H1 (cell line): ENCODE measurements around the gene SLC43A3. TPM values are rescaled to one million over a fixed set of nuclear protein-coding genes. Genes with fewer than 3 reads are reported as not detected.

Experiments
- CTCF ChIA-PET: fragments of 300-600 bp; sonication (Branson Sonifier 250); formaldehyde crosslinking; loops from one replicate; lab custom pipeline; 2021; ENCODE audit not compliant: partially characterized antibody; lab: Charles Lee
- POLR2A ChIA-PET: fragments of 300-600 bp; sonication (Branson Sonifier 250); formaldehyde crosslinking; loops from one replicate; lab custom pipeline; 2021; ENCODE audit warnings: inconsistent platforms; ENCODE audit not compliant: partially characterized antibody; lab: Charles Lee
- DNase-seq, 2 experiments: peaks; one replicate each; pipeline versions ENCODE4 v3.0.0 to v3.0.0-alpha.2; 2010 to 2022; ENCODE audit warnings: low spot score in 2 of 2, low read depth in 1 of 2, mixed read lengths in 1 of 2
- FAIRE-seq: peaks from 2 replicates; lab custom pipeline; 2011; peaks lifted over from hg19 to GRCh38; lab: Jason Lieb, UNC
- H2AFZ ChIP-seq: 2 replicates; pipeline ENCODE4 v1.8.1; 2012; ENCODE audit warnings: low read length, inconsistent platforms
- H2AK5ac ChIP-seq: 2 replicates; pipeline ENCODE4 v1.6.1; 2013; ENCODE audit warnings: low read depth, low read length
- H2BK120ac ChIP-seq: replicated peaks from 2 replicates; pipeline ENCODE3; 2013; ENCODE audit warnings: low read depth, low read length, inconsistent platforms
- H2BK12ac ChIP-seq: 2 replicates; pipeline ENCODE4 v1.6.1; 2013; ENCODE audit warnings: low read depth, low read length
- H2BK15ac ChIP-seq: 2 replicates; pipeline ENCODE4 v1.6.1; 2013; ENCODE audit warnings: low read length
- H2BK20ac ChIP-seq: 2 replicates; pipeline ENCODE4 v1.6.1; 2013; ENCODE audit warnings: low read length
- H2BK5ac ChIP-seq: 2 replicates; pipeline ENCODE4 v1.6.1; 2013; ENCODE audit warnings: low read depth, low read length
- H3K14ac ChIP-seq: 2 replicates; pipeline ENCODE4 v1.6.1; 2013; ENCODE audit warnings: inconsistent platforms; ENCODE audit not compliant: insufficient read length
- H3K18ac ChIP-seq: 2 replicates; pipeline ENCODE4 v1.6.1; 2013; ENCODE audit warnings: low read length; ENCODE audit errors: extremely low read depth
- H3K23ac ChIP-seq: 2 replicates; pipeline ENCODE4 v1.6.1; 2013; ENCODE audit warnings: inconsistent platforms; ENCODE audit not compliant: insufficient read length
- H3K23me2 ChIP-seq: 2 replicates; pipeline ENCODE4 v1.6.1; 2013; ENCODE audit warnings: low read depth, low read length
- H3K27ac ChIP-seq: 2 replicates; pipeline ENCODE4 v1.6.1; 2011; ENCODE audit warnings: low read depth, low read length, inconsistent platforms
- H3K27me3 ChIP-seq, 4 experiments: replicated peaks in 1 of 4; 1 replicate in 1 of 4; 2 replicates in 3 of 4; pipeline versions ENCODE4 v1.6.1 to v1.8.1; 2011 to 2013; ENCODE audit warnings: low read length in 3 of 4, mild to moderate bottlenecking in 3 of 4, inconsistent platforms in 2 of 4, mixed read lengths in 2 of 4, moderate library complexity in 1 of 4; ENCODE audit not compliant: control insufficient read depth in 3 of 4, insufficient read depth in 3 of 4; ENCODE audit errors: extremely low read depth in 1 of 4
- H3K36me3 ChIP-seq, 4 experiments: 2 replicates each; pipeline versions ENCODE4 v1.6.1 to v1.8.1; 2011 to 2013; ENCODE audit warnings: mild to moderate bottlenecking in 4 of 4, low read length in 3 of 4, moderate library complexity in 2 of 4, control low read depth in 1 of 4, inconsistent platforms in 1 of 4; ENCODE audit not compliant: insufficient read depth in 4 of 4, control insufficient read depth in 2 of 4
- H3K4ac ChIP-seq: replicated peaks from 2 replicates; pipeline ENCODE3; 2013; ENCODE audit warnings: low read length, low read depth, mixed read lengths, inconsistent platforms; ENCODE audit not compliant: insufficient read length
- H3K4me1 ChIP-seq, 4 experiments: replicated peaks in 1 of 4; 1 replicate in 1 of 4; 2 replicates in 3 of 4; pipeline versions ENCODE4 v1.6.1 to v1.8.1; 2011 to 2013; ENCODE audit warnings: low read length in 3 of 4, inconsistent platforms in 2 of 4, mixed read lengths in 1 of 4; ENCODE audit not compliant: insufficient read depth in 4 of 4, control insufficient read depth in 3 of 4
- H3K4me2 ChIP-seq, 2 experiments: 2 replicates each; pipeline versions ENCODE4 v1.6.1 to v1.8.1; 2011 to 2013; ENCODE audit warnings: low read depth in 2 of 2, low read length in 2 of 2, control low read depth in 1 of 2, inconsistent platforms in 1 of 2, mild to moderate bottlenecking in 1 of 2; ENCODE audit not compliant: insufficient read depth in 1 of 2
- H3K4me3 ChIP-seq, 4 experiments: fragments of 200-600, 300-600 bp in 1 of 4; sonication (generic), shearing (Covaris generic), sonication (Bioruptor Twin) in 1 of 4; 2 replicates each; pipeline versions ENCODE4 v1.5.1 to v1.8.1; 2011 to 2016; ENCODE audit warnings: low read length in 4 of 4, low read depth in 3 of 4, control low read depth in 2 of 4, inconsistent platforms in 2 of 4, mild to moderate bottlenecking in 2 of 4, mixed read lengths in 1 of 4, moderate library complexity in 1 of 4; ENCODE audit not compliant: insufficient read depth in 2 of 4; ENCODE audit errors: extremely low read depth in 1 of 4
- H3K56ac ChIP-seq: replicated peaks from 2 replicates; pipeline ENCODE3; 2013; ENCODE audit warnings: low read depth, mild to moderate bottlenecking, mixed read lengths, low read length, inconsistent platforms; ENCODE audit not compliant: insufficient read length
- H3K79me1 ChIP-seq: 2 replicates; pipeline ENCODE4 v1.6.1; 2013; ENCODE audit warnings: low read depth, low read length, control low read depth
- H3K79me2 ChIP-seq, 2 experiments: 2 replicates each; pipeline versions ENCODE4 v1.6.1 to v1.8.1; 2012 to 2013; ENCODE audit warnings: low read length in 2 of 2, mild to moderate bottlenecking in 2 of 2, inconsistent platforms in 1 of 2; ENCODE audit not compliant: insufficient read depth in 2 of 2, control insufficient read depth in 1 of 2
- H3K9ac ChIP-seq, 4 experiments: replicated peaks in 1 of 4; 1 replicate in 1 of 4; 2 replicates in 3 of 4; pipeline versions ENCODE4 v1.6.1 to v1.8.1; 2011 to 2013; ENCODE audit warnings: low read depth in 3 of 4, low read length in 3 of 4, control low read depth in 2 of 4, mild to moderate bottlenecking in 2 of 4, moderate library complexity in 2 of 4, inconsistent platforms in 1 of 4; ENCODE audit errors: extremely low read depth in 1 of 4
- H3K9me3 ChIP-seq, 2 experiments: 2 replicates each; pipeline versions ENCODE4 v1.6.1 to v1.8.1; 2012 to 2013; ENCODE audit warnings: mild to moderate bottlenecking in 2 of 2, moderate library complexity in 2 of 2, control low read depth in 1 of 2, inconsistent platforms in 1 of 2, low read depth in 1 of 2, low read length in 1 of 2, mixed read lengths in 1 of 2; ENCODE audit not compliant: insufficient read depth in 2 of 2
- H4K20me1 ChIP-seq, 2 experiments: replicated peaks in 1 of 2; 2 replicates each; pipeline versions ENCODE3 to v1.8.1; 2011 to 2013; ENCODE audit warnings: inconsistent platforms in 2 of 2, low read length in 2 of 2, mild to moderate bottlenecking in 1 of 2; ENCODE audit not compliant: insufficient read depth in 2 of 2, control insufficient read depth in 1 of 2
- H4K5ac ChIP-seq: 2 replicates; pipeline ENCODE4 v1.6.1; 2013; ENCODE audit warnings: low read length, low read depth, mixed read lengths, inconsistent platforms; ENCODE audit not compliant: insufficient read length
- H4K8ac ChIP-seq: 2 replicates; pipeline ENCODE4 v1.8.0; 2013; ENCODE audit warnings: mild to moderate bottlenecking, moderate library complexity, low read length, inconsistent platforms; ENCODE audit not compliant: insufficient read depth; ENCODE audit errors: extremely low read depth
- H4K91ac ChIP-seq: replicated peaks from 2 replicates; pipeline ENCODE3; 2013; ENCODE audit warnings: low read length, mixed read lengths, inconsistent platforms; ENCODE audit not compliant: insufficient read length
- CBX5 ChIP-seq: fragments of 300-800, 300-1000 bp; sonication (generic); IDR thresholded peaks from 2 replicates; pipeline ENCODE4 v1.7.1; 2016; ENCODE audit warnings: antibody characterized with exemption, low read length, low read depth
- CHD1 ChIP-seq: IDR thresholded peaks from 2 replicates; pipeline ENCODE4 v1.6.1; 2012; ENCODE audit warnings: low read depth, low read length, improper control_type of control experiment
- CREB1 ChIP-seq: IDR thresholded peaks from 2 replicates; pipeline ENCODE4 v1.6.1; 2012; ENCODE audit warnings: inconsistent platforms
- CTBP2 ChIP-seq: IDR thresholded peaks from 2 replicates; pipeline ENCODE4 v1.7.0; 2011; ENCODE audit warnings: borderline replicate concordance, mild to moderate bottlenecking, moderate library complexity, mixed read lengths, low read length; ENCODE audit not compliant: insufficient read depth, insufficient read length
- EGR1 ChIP-seq: IDR thresholded peaks from 2 replicates; pipeline ENCODE4 v1.6.1; 2011; ENCODE audit warnings: low read depth, low read length, borderline replicate concordance
- POLR2A ChIP-seq, 2 experiments: IDR thresholded peaks; 1 replicate in 1 of 2; 2 replicates in 1 of 2; pipeline ENCODE4 v1.6.1; 2011; ENCODE audit warnings: low read depth in 2 of 2, low read length in 2 of 2, mild to moderate bottlenecking in 2 of 2; ENCODE audit errors: control extremely low read depth in 1 of 2
- SIX5 ChIP-seq: IDR thresholded peaks from 2 replicates; pipeline ENCODE4 v1.6.1; 2011; ENCODE audit warnings: mild to moderate bottlenecking, low read depth, low read length
- SP4 ChIP-seq: IDR thresholded peaks from 2 replicates; pipeline ENCODE4 v1.6.1; 2012; ENCODE audit warnings: low read length, inconsistent platforms
- SRF ChIP-seq: IDR thresholded peaks from 2 replicates; pipeline ENCODE4 v1.6.1; 2011; ENCODE audit warnings: mild to moderate bottlenecking, low read depth, low read length, moderate library complexity
- TAF1 ChIP-seq: IDR thresholded peaks from 2 replicates; pipeline ENCODE4 v1.6.1; 2011; ENCODE audit warnings: mild to moderate bottlenecking, low read depth, low read length
- TBP ChIP-seq: IDR thresholded peaks from 2 replicates; pipeline ENCODE4 v1.6.1; 2011; ENCODE audit warnings: low read depth, low read length, improper control_type of control experiment
- YY1 ChIP-seq: IDR thresholded peaks from 2 replicates; pipeline ENCODE4 v1.6.1; 2011; ENCODE audit warnings: low read depth, mild to moderate bottlenecking, low read length
- WGBS, 2 experiments: shearing (Covaris generic) in 1 of 2; methylation state at CpG; one replicate each; pipeline versions ENCODE4 v1.1.6 to v1.1.7; 2013 to 2015; ENCODE audit warnings: low lambda C conversion rate in 2 of 2, mixed read lengths in 2 of 2, inconsistent platforms in 1 of 2, low coverage in 1 of 2, missing lambda C conversion rate in 1 of 2; ENCODE audit not compliant: insufficient replicate concordance in 2 of 2, insufficient coverage in 1 of 2, insufficient read length in 1 of 2; ENCODE audit errors: extremely low coverage in 1 of 2, missing lambda C conversion rate in 1 of 2; 5-methylcytosine and 5-hydroxymethylcytosine counted together
- polyA plus RNA-seq, 7 experiments: library from polyadenylated mRNA; depleted of rRNA in 3 of 7; stranded (reverse) in 5 of 7; unstranded in 2 of 7; fragments of >200 nt in 5 of 7; fragments of 200-250 nt in 2 of 7; gene quantifications; 1 replicate in 5 of 7; 2 replicates in 1 of 7; 4 replicates in 1 of 7; pipeline versions ENCODE4 v1.2.1 to v1.2.3, GENCODE V29; 2011 to 2013; ENCODE audit warnings: missing spikeins in 2 of 7, mixed read lengths in 2 of 7
- total RNA-seq: library from RNA; stranded (reverse); fragmentation: NEBNext Ultra II Directional; extraction: Animal tissue kit (Norgen Biotek cat#: 25700); gene quantifications from 2 replicates; pipeline ENCODE4 v1.2.1, GENCODE V29; 2021
- TF ChIP-seq, protein P1 (sequence below): IDR thresholded peaks from 2 replicates; pipeline ENCODE4 v1.6.1; 2012; ENCODE audit warnings: inconsistent platforms

Gene SLC43A3
- total and polyA plus RNA-seq, 2 of the 8 experiments (the other 6 are each of a cell fraction or from before 2014, with no cell fraction given) = 31.8 to 67.8 TPM

- 63% methylated on average over 6 of the region's 6 CpGs; no CpG with 5 or more reads in 1 of the 2 experiments for WGBS, 2 experiments
- Histone ChIP-seq H3K56ac (no peak overlapping the region), H2BK15ac (no peak overlapping the region), H3K9me3 (no peaks in the 10 kb centered on the region), H4K20me1 (no peaks in the 10 kb centered on the region), H3K23me2 (no peaks in the 10 kb centered on the region), H3K79me1 (no peaks in the 10 kb centered on the region; the same call in 1 of the 2 replicates), H2BK5ac (no peak overlapping the region), H2BK20ac (no peak overlapping the region), H3K4ac (no peak overlapping the region), H2AFZ (no peak overlapping the region), H3K4me2 (no peak overlapping the region), H3K27ac (no peak overlapping the region), H3K27me3 (no peaks in the 10 kb centered on the region; a peak in 1 of 7 replicates), H4K5ac (no peak overlapping the region), H3K18ac (no peak overlapping the region), H3K4me1 (no peaks in the 10 kb centered on the region), H3K9ac (no peak overlapping the region), H2BK120ac (no peak overlapping the region), H3K23ac (no peak overlapping the region), H3K4me3 (no peak overlapping the region), H2AK5ac (no peak overlapping the region), H4K91ac (no peak overlapping the region), H2BK12ac (no peak overlapping the region), H3K36me3 (peaks cover 0 to 4% (median 2%) of the 10 kb centered on the region in 4 experiments; a peak in 4 of 8 replicates), H4K8ac (no peak overlapping the region), H3K14ac (no peak overlapping the region), H3K79me2 (no peaks in the 10 kb centered on the region)
- FAIRE-seq (no peak), DNase-seq (no peak)
- ChIA-PET POLR2A (interaction anchor here (1.0 to 1.2 kb wide), 3 partner anchors 9 to 235 kb away, joined by 3 to 4 read pairs (median 4); no protein-coding TSS in a partner anchor), CTCF (interaction anchor here (0.6 to 1.2 kb wide), 5 partner anchors 23 to 1031 kb away, joined by 3 read pairs; no protein-coding TSS in a partner anchor)
- TF ChIP-seq EGR1 (no peak), YY1 (no peak), TAF1 (no peak), TBP (no peak), CBX5 (no peak), SP4 (no peak), CTBP2 (no peak), SIX5 (no peak), CREB1 (no peak), SRF (no peak), POLR2A (IDR thresholded peaks at IDR 0.05; ENCODE audit: control extremely low read depth in 1 of 2, low read depth in 2 of 2, low read length in 2 of 2) (no peak), CHD1 (no peak)
- TF ChIP-seq, protein P1, sequence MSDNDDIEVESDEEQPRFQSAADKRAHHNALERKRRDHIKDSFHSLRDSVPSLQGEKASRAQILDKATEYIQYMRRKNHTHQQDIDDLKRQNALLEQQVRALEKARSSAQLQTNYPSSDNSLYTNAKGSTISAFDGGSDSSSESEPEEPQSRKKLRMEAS = no peak
These were observed 24.5 kb downstream of the SLC43A3 start for GRCh38 chr11:57402188-57403002.
